HG03460 (cell line): ENCODE data around the gene KLK6.

Source experiments
- ATAC-seq: cut with Tn5 transposase; IDR thresholded peaks from one replicate; pipeline ENCODE4 v1.9.1; 2021; ENCODE audit not compliant: unreplicated experiment

The KLK6 gene

DNA sequence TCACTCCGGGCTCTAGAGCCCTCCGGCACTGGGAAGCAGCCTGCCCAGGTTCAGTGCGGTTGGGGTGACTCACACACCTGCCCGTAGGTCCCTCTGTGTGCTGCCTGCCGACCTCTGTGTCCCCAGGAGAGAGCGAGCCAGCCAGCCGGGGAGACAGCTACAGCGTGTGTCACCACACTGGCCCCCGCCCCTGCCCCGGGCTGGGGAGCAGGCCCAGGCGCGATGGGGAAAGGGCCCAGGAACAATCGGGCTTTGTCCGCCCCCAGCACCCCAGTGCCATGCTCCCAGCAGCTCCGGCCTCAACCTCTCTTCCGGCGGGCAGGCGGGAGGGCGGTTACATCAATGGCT, at the start of gene KLK6:
Gene KLK6 (minus strand): TSS at position 179 of the 348 bp plus-strand sequence. CDS start 1,487 bp downstream, outside the sequence.
- ATAC-seq: no peak

- no peak for ATAC-seq
Observed at GRCh38 chr19:51018745-51019543, 49.6 kb upstream of the KLK6 start.

GRCh38 chr19:51016798-51017683, 47.6 kb upstream of the KLK6 start:
- ATAC-seq: no peak

DNA sequence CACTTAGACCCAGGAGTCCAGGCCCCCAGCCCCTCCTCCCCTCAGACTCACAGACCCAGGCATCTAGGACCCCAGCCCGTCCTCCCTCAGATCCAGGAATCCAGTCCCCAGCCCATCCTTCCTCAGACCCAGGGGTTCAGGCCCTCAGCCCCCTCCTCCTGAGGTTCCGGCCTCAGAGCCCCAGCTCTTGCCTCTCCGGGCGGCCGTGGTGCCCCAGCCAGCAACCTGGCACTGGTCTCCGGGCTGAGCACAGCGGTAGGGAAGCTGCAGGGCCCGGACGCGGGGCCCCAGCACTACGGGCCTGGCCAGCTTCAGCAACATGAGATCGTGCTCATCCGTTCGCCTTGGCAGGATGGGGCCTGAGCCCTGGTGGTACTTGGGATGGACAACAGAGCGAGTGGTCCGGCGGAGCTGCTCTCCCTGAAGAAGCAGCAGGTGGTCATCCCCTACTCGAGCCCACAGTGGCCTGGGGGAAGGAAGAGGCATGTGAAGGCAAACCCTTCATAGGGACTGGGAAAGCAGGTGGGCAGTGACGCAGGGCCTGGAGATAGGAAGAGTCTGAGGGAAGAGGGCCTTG, 46.4 kb upstream of the KLK6 start:
- ATAC-seq: no peak

- ATAC-seq: no peak
Observed at GRCh38 chr19:51014242-51014641, 44.9 kb upstream of the KLK6 start.

DNA sequence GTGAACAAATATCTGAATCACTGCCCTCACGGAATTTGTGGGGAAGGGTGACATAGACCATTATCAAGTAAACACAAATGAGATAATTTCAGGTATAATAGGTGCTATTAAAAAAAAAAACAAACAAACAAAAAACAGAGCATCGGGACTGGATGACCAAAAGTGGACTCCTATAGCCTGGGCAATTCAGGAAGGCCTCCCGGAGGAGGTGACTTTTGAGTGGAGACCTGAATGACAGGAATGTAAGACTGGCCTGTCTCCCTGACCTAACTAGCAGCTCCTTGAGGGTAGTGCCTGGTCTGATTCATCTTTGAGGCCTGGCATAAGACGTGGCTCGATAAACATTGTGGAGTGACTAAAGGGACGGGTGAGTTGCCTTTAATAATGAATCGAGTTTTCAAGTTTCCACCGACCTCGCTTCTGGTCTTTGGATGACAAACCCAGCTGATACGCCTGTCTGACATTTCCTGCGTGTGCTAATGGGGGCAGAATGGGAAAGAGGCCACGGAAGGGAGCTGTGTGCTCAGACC, 43.3 kb upstream of the KLK6 start:
- ATAC-seq: no peak

- no peak for ATAC-seq
Observed at GRCh38 chr19:51010066-51010795, 40.8 kb upstream of the KLK6 start.

DNA sequence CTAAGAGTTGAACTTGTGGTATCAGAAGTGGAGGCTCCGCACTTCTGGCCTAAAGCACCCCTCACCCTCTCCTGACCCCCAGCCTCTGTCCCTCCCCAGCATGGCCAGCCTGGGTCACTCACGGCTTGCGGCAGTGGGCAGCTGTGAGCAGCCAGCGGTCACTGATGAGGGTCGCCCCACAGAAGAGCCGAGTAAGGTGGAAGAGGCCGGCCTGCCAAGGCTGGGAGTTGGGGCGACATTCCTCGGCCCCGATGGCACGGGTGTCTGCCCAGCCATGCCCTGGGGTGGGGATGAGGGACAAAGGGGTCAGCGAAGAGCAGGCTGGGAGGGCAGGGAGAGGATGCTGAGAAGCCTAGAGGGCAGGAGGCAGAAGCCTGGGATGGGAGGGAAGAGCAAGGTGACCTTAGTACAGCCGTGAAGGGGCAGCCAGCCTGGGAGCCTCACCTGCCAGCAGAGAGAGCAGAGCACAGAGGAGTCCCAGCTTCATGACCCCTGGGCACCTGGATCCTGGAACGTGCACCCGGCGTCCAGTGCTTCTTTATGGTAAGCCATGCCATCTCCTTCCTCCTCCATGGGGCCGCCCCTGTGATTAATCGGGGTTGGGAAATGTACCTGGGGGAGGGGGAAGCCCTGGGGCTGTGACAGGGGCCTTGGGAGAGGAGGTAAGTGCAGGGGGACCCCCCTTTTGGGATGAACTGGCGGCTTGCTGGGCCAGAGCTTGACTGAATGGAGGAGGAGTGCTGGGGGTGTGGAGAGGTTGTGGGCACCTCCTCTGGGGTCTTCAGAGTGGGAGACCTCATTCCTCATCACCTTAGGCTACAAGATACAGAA, 39.9 kb upstream of the KLK6 start:
- no peak for ATAC-seq

DNA sequence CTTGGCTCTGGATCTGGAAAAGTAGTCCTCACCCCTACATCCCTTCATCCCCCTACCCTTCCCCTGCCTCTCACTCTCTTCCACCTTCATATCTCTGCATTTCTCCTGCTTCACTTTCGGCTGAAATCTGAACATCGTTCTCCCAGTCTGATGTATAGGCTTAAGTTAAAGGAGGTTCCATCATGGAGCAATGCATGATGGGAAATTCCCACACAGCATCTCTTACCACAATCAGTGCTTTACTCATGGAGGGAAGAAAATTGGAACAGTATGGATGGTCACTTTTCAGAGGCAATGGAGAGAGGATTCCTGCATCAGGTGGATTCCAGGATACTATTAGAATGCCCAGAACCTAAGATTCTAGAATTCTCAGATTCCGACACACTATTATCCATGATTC, 38.1 kb upstream of the KLK6 start:
- ATAC-seq: no peak

GRCh38 chr19:51006406-51006805, 37.0 kb upstream of the KLK6 start:
- ATAC-seq: no peak

- no peak for ATAC-seq
Observed at GRCh38 chr19:51005248-51005647, 35.9 kb upstream of the KLK6 start.

GRCh38 chr19:51003316-51003715, 33.9 kb upstream of the KLK6 start:
- no peak for ATAC-seq

GRCh38 chr19:51002542-51003311, 33.3 kb upstream of the KLK6 start:
- ATAC-seq: no peak

DNA sequence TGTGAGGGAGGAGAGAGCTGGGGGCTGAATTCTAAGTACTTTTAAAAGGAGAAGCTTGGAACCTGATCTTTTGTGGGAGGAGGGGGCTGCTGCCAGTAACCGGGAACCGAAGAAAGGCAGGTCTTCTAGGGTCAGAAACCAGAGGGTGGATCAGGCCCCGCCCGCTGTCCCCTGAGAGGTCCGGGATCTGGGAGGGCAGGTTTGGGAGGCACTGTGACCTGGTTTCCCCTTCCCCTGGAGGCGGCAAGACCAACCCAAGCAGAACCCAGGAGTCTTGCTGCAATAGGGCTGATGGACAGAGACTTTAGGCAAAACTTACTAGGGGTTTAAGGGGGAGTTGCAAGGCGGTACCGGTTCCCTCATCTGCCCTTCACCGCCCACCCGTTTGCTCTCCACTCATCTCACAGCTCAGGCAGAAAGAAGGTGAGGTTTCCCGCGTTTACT, 32.7 kb upstream of the KLK6 start:
- no peak for ATAC-seq

DNA sequence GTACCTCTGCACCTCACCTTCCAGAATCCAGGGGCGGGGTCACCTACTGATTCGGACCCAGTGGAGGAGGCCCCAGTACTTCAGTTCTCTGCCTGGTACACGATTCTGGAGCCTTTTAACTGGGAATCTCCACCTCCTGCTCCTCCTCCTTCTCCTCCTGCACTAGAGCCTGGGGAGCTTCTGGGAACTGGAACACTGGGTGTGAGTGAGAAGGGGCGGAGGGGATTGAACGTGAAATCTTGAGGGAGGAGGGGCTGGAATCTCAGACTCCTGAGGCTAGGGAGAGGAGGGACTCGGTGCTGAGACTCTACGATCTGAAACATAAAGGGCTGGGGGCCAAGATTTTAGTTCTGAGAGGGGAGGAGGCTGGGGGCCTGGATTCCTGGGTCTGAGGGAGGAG, 32.1 kb upstream of the KLK6 start, which contains the start of gene KLK8:
Gene KLK8 (minus strand): TSS at position 90 of the 400 bp plus-strand sequence. CDS start 437 bp downstream, outside the sequence.
- no peak for ATAC-seq

DNA sequence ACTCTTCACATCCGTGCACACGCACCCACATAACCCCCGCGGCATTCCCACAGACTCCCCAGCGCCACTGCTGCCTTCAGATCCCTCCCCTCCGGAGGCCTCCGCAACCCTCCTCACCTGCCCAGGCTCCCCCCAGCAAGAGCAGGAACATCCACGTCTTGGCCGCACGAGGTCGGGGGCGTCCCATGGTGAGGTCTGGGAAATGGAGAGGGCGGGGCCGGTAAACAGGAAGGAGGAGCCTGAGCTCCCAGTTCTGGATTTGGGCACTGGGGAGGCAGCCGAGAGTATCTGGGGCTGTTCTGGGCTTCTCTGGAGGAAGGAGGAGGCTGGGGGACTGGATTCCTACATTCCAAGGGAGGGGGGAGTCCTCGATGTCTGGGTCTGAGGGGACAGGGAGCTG, 31.6 kb upstream of the KLK6 start:
- no peak for ATAC-seq

GRCh38 chr19:51000426-51000825, 31.0 kb upstream of the KLK6 start:
- ATAC-seq: no peak

- ATAC-seq: no peak
Observed at GRCh38 chr19:50998686-50999085, 29.3 kb upstream of the KLK6 start.

- ATAC-seq: no peak
Observed at GRCh38 chr19:50998061-50998460, 28.7 kb upstream of the KLK6 start.
